Measurements from ENCODE around the gene MBD3.

GRCh38 chr19:1587872-1588271 lies 4.8 kb downstream of the MBD3 start:
- no peak for TF ChIP-seq CTCF (IDR thresholded peaks at IDR 0.05; ENCODE audit: low read depth, low read length)
- TF ChIP-seq POLR2A (IDR thresholded peaks at IDR 0.05; ENCODE audit: extremely low read depth, insufficient read length): no peak
- TF ChIP-seq MYC (IDR thresholded peaks at IDR 0.05; ENCODE audit: low read depth, low read length): no peak
- TF ChIP-seq MAX (IDR thresholded peaks at IDR 0.05; ENCODE audit: low read depth, low read length): no peak

Data from NB4 (cell line).